ENCODE data around the gene ASCC1.

ASCC1 gene

GRCh38 chr10:72087969-72088888 is 127.8 kb downstream of the ASCC1 start, which contains the start of gene SPOCK2:
Gene SPOCK2, minus strand, starts transcription at chr10:72088551. Its CDS starts 223 bp downstream, at chr10:72088328.
- H3K4me3 ChIP-seq (ENCODE audit: low read depth in 1 of 2, low read length in 2 of 2) = peak within 1 kb of the TSS; percentile 57 to 64
- H3K27me3 ChIP-seq (ENCODE audit: control insufficient read depth in 1 of 2, insufficient read depth in 2 of 2, low read length in 2 of 2) = peaks cover 19 to 23% of the 10 kb centered on the region in 2 donors
- peaks cover 11 to 20% of the 10 kb centered on the region in 2 donors for H3K4me1 ChIP-seq (ENCODE audit: control insufficient read depth in 1 of 2, insufficient read depth in 2 of 2, low read length in 2 of 2)
- H3K9me3 ChIP-seq (ENCODE audit: control insufficient read depth in 1 of 2, low read length in 2 of 2) = no peaks in the 10 kb centered on the region
- peak within 1 kb of the TSS; percentile 10 for H3K27ac ChIP-seq (ENCODE audit: low read depth, low read length)
- peak within 1 kb of the TSS; percentile 44 to 60 for H3K9ac ChIP-seq (ENCODE audit: low read depth in 1 of 2, low read length in 2 of 2)
- no peaks in the 10 kb centered on the region for H3K36me3 ChIP-seq (ENCODE audit: control insufficient read depth in 1 of 2, insufficient read depth in 2 of 2, low read length in 2 of 2)

- Histone ChIP-seq H3K27ac (ENCODE audit: low read depth, low read length) (peak overlapping the region; percentile 10), H3K9ac (ENCODE audit: low read depth in 1 of 2, low read length in 2 of 2) (peak overlapping the region in 1 of 2 donors; percentile 54), H3K4me3 (ENCODE audit: low read depth in 1 of 2, low read length in 2 of 2) (peak overlapping the region; percentile 57 to 64), H3K4me1 (ENCODE audit: control insufficient read depth in 1 of 2, insufficient read depth in 2 of 2, low read length in 2 of 2) (peaks cover 11 to 20% of the 10 kb centered on the region in 2 donors), H3K27me3 (ENCODE audit: control insufficient read depth in 1 of 2, insufficient read depth in 2 of 2, low read length in 2 of 2) (peaks cover 19 to 23% of the 10 kb centered on the region in 2 donors), H3K9me3 (ENCODE audit: control insufficient read depth in 1 of 2, low read length in 2 of 2) (no peaks in the 10 kb centered on the region), H3K36me3 (ENCODE audit: control insufficient read depth in 1 of 2, insufficient read depth in 2 of 2, low read length in 2 of 2) (no peaks in the 10 kb centered on the region)
Observed at GRCh38 chr10:72087392-72087968, 128.6 kb downstream of the ASCC1 start.

GRCh38 chr10:72086466-72087391 is 129.3 kb downstream of the ASCC1 start:
- peaks cover 18 to 20% of the 10 kb centered on the region in 2 donors for H3K4me1 ChIP-seq (ENCODE audit: control insufficient read depth in 1 of 2, insufficient read depth in 2 of 2, low read length in 2 of 2)
- H3K27ac ChIP-seq (ENCODE audit: low read depth, low read length) = no peak overlapping the region
- H3K4me3 ChIP-seq (ENCODE audit: low read depth in 1 of 2, low read length in 2 of 2) = peak overlapping the region; percentile 57 to 64
- no peaks in the 10 kb centered on the region for H3K36me3 ChIP-seq (ENCODE audit: control insufficient read depth in 1 of 2, insufficient read depth in 2 of 2, low read length in 2 of 2)
- no peaks in the 10 kb centered on the region for H3K9me3 ChIP-seq (ENCODE audit: control insufficient read depth in 1 of 2, low read length in 2 of 2)
- peak overlapping the region in 1 of 2 donors; percentile 54 for H3K9ac ChIP-seq (ENCODE audit: low read depth in 1 of 2, low read length in 2 of 2)
- H3K27me3 ChIP-seq (ENCODE audit: control insufficient read depth in 1 of 2, insufficient read depth in 2 of 2, low read length in 2 of 2) = peaks cover 19 to 23% of the 10 kb centered on the region in 2 donors

- Histone ChIP-seq H3K27me3 (ENCODE audit: control insufficient read depth in 1 of 2, insufficient read depth in 2 of 2, low read length in 2 of 2) (peaks cover 19 to 23% of the 10 kb centered on the region in 2 donors), H3K27ac (ENCODE audit: low read depth, low read length) (no peak overlapping the region), H3K9me3 (ENCODE audit: control insufficient read depth in 1 of 2, low read length in 2 of 2) (no peaks in the 10 kb centered on the region), H3K4me3 (ENCODE audit: low read depth in 1 of 2, low read length in 2 of 2) (no peak overlapping the region), H3K36me3 (ENCODE audit: control insufficient read depth in 1 of 2, insufficient read depth in 2 of 2, low read length in 2 of 2) (no peaks in the 10 kb centered on the region), H3K9ac (ENCODE audit: low read depth in 1 of 2, low read length in 2 of 2) (peak overlapping the region in 1 of 2 donors; percentile 6), H3K4me1 (ENCODE audit: control insufficient read depth in 1 of 2, insufficient read depth in 2 of 2, low read length in 2 of 2) (peaks cover 19 to 20% of the 10 kb centered on the region in 2 donors)
Observed at GRCh38 chr10:72085864-72086465, 130.1 kb downstream of the ASCC1 start.

- no peaks in the 10 kb centered on the region for H3K36me3 ChIP-seq (ENCODE audit: control insufficient read depth in 1 of 2, insufficient read depth in 2 of 2, low read length in 2 of 2)
- H3K27me3 ChIP-seq (ENCODE audit: control insufficient read depth in 1 of 2, insufficient read depth in 2 of 2, low read length in 2 of 2) = peaks cover 19 to 23% of the 10 kb centered on the region in 2 donors
- no peak overlapping the region for H3K27ac ChIP-seq (ENCODE audit: low read depth, low read length)
- H3K4me1 ChIP-seq (ENCODE audit: control insufficient read depth in 1 of 2, insufficient read depth in 2 of 2, low read length in 2 of 2) = peaks cover 19% of the 10 kb centered on the region in 2 donors
- no peak overlapping the region for H3K9ac ChIP-seq (ENCODE audit: low read depth in 1 of 2, low read length in 2 of 2)
- no peak overlapping the region for H3K4me3 ChIP-seq (ENCODE audit: low read depth in 1 of 2, low read length in 2 of 2)
- H3K9me3 ChIP-seq (ENCODE audit: control insufficient read depth in 1 of 2, low read length in 2 of 2) = no peaks in the 10 kb centered on the region
Observed at GRCh38 chr10:72085166-72085565, 130.9 kb downstream of the ASCC1 start.

GRCh38 chr10:72083790-72084459 is 132.2 kb downstream of the ASCC1 start:
- no peaks in the 10 kb centered on the region for H3K9me3 ChIP-seq (ENCODE audit: control insufficient read depth in 1 of 2, low read length in 2 of 2)
- H3K4me3 ChIP-seq (ENCODE audit: low read depth in 1 of 2, low read length in 2 of 2) = no peak overlapping the region
- H3K36me3 ChIP-seq (ENCODE audit: control insufficient read depth in 1 of 2, insufficient read depth in 2 of 2, low read length in 2 of 2) = no peaks in the 10 kb centered on the region
- H3K27ac ChIP-seq (ENCODE audit: low read depth, low read length) = no peak overlapping the region
- peaks cover 18 to 21% of the 10 kb centered on the region in 2 donors for H3K27me3 ChIP-seq (ENCODE audit: control insufficient read depth in 1 of 2, insufficient read depth in 2 of 2, low read length in 2 of 2)
- H3K9ac ChIP-seq (ENCODE audit: low read depth in 1 of 2, low read length in 2 of 2) = no peak overlapping the region
- H3K4me1 ChIP-seq (ENCODE audit: control insufficient read depth in 1 of 2, insufficient read depth in 2 of 2, low read length in 2 of 2) = peaks cover 10 to 17% of the 10 kb centered on the region in 2 donors

GRCh38 chr10:72082856-72083789 is 133.0 kb downstream of the ASCC1 start:
- H3K9me3 ChIP-seq (ENCODE audit: control insufficient read depth in 1 of 2, low read length in 2 of 2) = no peaks in the 10 kb centered on the region
- peaks cover 3 to 15% of the 10 kb centered on the region in 2 donors for H3K4me1 ChIP-seq (ENCODE audit: control insufficient read depth in 1 of 2, insufficient read depth in 2 of 2, low read length in 2 of 2)
- H3K36me3 ChIP-seq (ENCODE audit: control insufficient read depth in 1 of 2, insufficient read depth in 2 of 2, low read length in 2 of 2) = no peaks in the 10 kb centered on the region
- no peak overlapping the region for H3K9ac ChIP-seq (ENCODE audit: low read depth in 1 of 2, low read length in 2 of 2)
- H3K27me3 ChIP-seq (ENCODE audit: control insufficient read depth in 1 of 2, insufficient read depth in 2 of 2, low read length in 2 of 2) = peaks cover 10 to 13% of the 10 kb centered on the region in 2 donors
- H3K4me3 ChIP-seq (ENCODE audit: low read depth in 1 of 2, low read length in 2 of 2) = no peak overlapping the region
- no peak overlapping the region for H3K27ac ChIP-seq (ENCODE audit: low read depth, low read length)

GRCh38 chr10:72081772-72082590 is 134.1 kb downstream of the ASCC1 start:
- no peaks in the 10 kb centered on the region for H3K9me3 ChIP-seq (ENCODE audit: control insufficient read depth in 1 of 2, low read length in 2 of 2)
- no peak overlapping the region for H3K9ac ChIP-seq (ENCODE audit: low read depth in 1 of 2, low read length in 2 of 2)

More at GRCh38 chr10:72081772-72082590, 134.1 kb downstream of the ASCC1 start:
- Histone ChIP-seq H3K4me1 (ENCODE audit: control insufficient read depth in 1 of 2, insufficient read depth in 2 of 2, low read length in 2 of 2) (peaks cover 0 to 8% of the 10 kb centered on the region in 2 donors), H3K4me3 (ENCODE audit: low read depth in 1 of 2, low read length in 2 of 2) (no peak overlapping the region), H3K27ac (ENCODE audit: low read depth, low read length) (no peak overlapping the region), H3K36me3 (ENCODE audit: control insufficient read depth in 1 of 2, insufficient read depth in 2 of 2, low read length in 2 of 2) (no peaks in the 10 kb centered on the region), H3K27me3 (ENCODE audit: control insufficient read depth in 1 of 2, insufficient read depth in 2 of 2, low read length in 2 of 2) (peaks cover 3 to 10% of the 10 kb centered on the region in 2 donors)
